SK-N-SH treated with all-trans-retinoic acid at 6 μM for 48 hours (cell line): Measurements from ENCODE around the gene KIAA1586.

Source experiments
- ATAC-seq: fragments of 200-7000 bp; cut with Tn5 transposase; 3 replicates; pipeline ENCODE4 v1.9.1; 2020; ENCODE audit warnings: mild to moderate bottlenecking, moderate library complexity
- ARNTL ChIP-seq: fragments of 450-650 bp; formaldehyde crosslinking; IDR thresholded peaks from 2 replicates; pipeline ENCODE4 v1.5.0; 2020; ENCODE audit warnings: low read depth, mild to moderate bottlenecking, moderate library complexity, borderline replicate concordance
- BACH2 ChIP-seq: fragments of 250-450 bp; sonication (Bioruptor Pico); IDR thresholded peaks from 2 replicates; pipeline ENCODE4 v1.9.0; 2021; ENCODE audit warnings: mild to moderate bottlenecking, borderline replicate concordance
- ESRRG ChIP-seq: fragments of 250-450 bp; sonication (Bioruptor Pico); IDR thresholded peaks from 2 replicates; pipeline ENCODE4 v1.6.1; 2021; ENCODE audit warnings: mild to moderate bottlenecking
- GLIS3 ChIP-seq: fragments of 250-450 bp; sonication (Bioruptor Pico); IDR thresholded peaks from 2 replicates; pipeline ENCODE4 v1.5.0; 2020; ENCODE audit warnings: mild to moderate bottlenecking, moderate library complexity
- ISL1 ChIP-seq: fragments of 250-450 bp; sonication (Bioruptor Pico); IDR thresholded peaks from 2 replicates; pipeline ENCODE4 v2.1.2; 2022; ENCODE audit warnings: mild to moderate bottlenecking, moderate library complexity
- OSR1 ChIP-seq: fragments of 250-450 bp; sonication (Bioruptor Pico); IDR thresholded peaks from 2 replicates; pipeline ENCODE4 v1.8.0; 2022; ENCODE audit warnings: moderate library complexity, mild to moderate bottlenecking, inconsistent platforms
- PPARA ChIP-seq: fragments of 250-450 bp; sonication (Bioruptor Pico); IDR thresholded peaks from 2 replicates; pipeline ENCODE4 v1.5.0; 2020; ENCODE audit warnings: mild to moderate bottlenecking, borderline replicate concordance
- RARB ChIP-seq: fragments of 250-450 bp; sonication (Bioruptor Pico); IDR thresholded peaks from 2 replicates; pipeline ENCODE4 v1.8.0; 2021; ENCODE audit warnings: mild to moderate bottlenecking, moderate library complexity
- SNAI2 ChIP-seq: fragments of 250-450 bp; sonication (Bioruptor Pico); IDR thresholded peaks from 2 replicates; pipeline ENCODE4 v1.5.0; 2020; ENCODE audit warnings: mild to moderate bottlenecking, moderate library complexity
- TCF4 ChIP-seq: fragments of 250-450 bp; sonication (Bioruptor Pico); IDR thresholded peaks from 2 replicates; pipeline ENCODE4 v1.8.0; 2021; ENCODE audit warnings: mild to moderate bottlenecking, moderate library complexity, borderline replicate concordance
- TOX ChIP-seq: fragments of 250-450 bp; sonication (Bioruptor Pico); IDR thresholded peaks from 2 replicates; pipeline ENCODE4 v1.8.0; 2021; ENCODE audit warnings: mild to moderate bottlenecking, moderate library complexity, borderline replicate concordance
- ZC3H10 ChIP-seq: fragments of 250-450 bp; sonication (Bioruptor Pico); IDR thresholded peaks from 2 replicates; pipeline ENCODE4 v1.5.1; 2021; ENCODE audit warnings: mild to moderate bottlenecking, moderate library complexity
- ZFP30 ChIP-seq: fragments of 450-650 bp; formaldehyde crosslinking; IDR thresholded peaks from 2 replicates; pipeline ENCODE4 v1.5.0; 2022; ENCODE audit warnings: mild to moderate bottlenecking, moderate library complexity
- ZNF565 ChIP-seq: fragments of 450-650 bp; formaldehyde crosslinking; conservative IDR thresholded peaks from 2 replicates; pipeline ENCODE4 v1.5.0; 2020; ENCODE audit warnings: low read depth, mild to moderate bottlenecking, moderate library complexity
- ZNF70 ChIP-seq: fragments of 450-650 bp; formaldehyde crosslinking; IDR thresholded peaks from 2 replicates; pipeline ENCODE4 v1.5.0; 2020; ENCODE audit warnings: mild to moderate bottlenecking, moderate library complexity
- ZNF8 ChIP-seq: fragments of 450-650 bp; formaldehyde crosslinking; IDR thresholded peaks from 2 replicates; pipeline ENCODE4 v1.5.0; 2020; ENCODE audit warnings: mild to moderate bottlenecking, moderate library complexity
- TF ChIP-seq, protein P1 (sequence below): fragments of 250-450 bp; sonication (Bioruptor Pico); IDR thresholded peaks from 2 replicates; pipeline ENCODE4 v1.5.1; 2020; ENCODE audit warnings: low read depth, mild to moderate bottlenecking, moderate library complexity
- TF ChIP-seq, protein P2 (sequence below): fragments of 250-450 bp; sonication (Bioruptor Pico); IDR thresholded peaks from 2 replicates; pipeline ENCODE4 v1.5.0; 2020; ENCODE audit warnings: mild to moderate bottlenecking, moderate library complexity
- TF ChIP-seq, protein P3 (sequence below): fragments of 250-450 bp; sonication (Bioruptor Pico); IDR thresholded peaks from 2 replicates; pipeline ENCODE4 v1.8.0; 2020; ENCODE audit warnings: mild to moderate bottlenecking, moderate library complexity, borderline replicate concordance
- TF ChIP-seq, protein P4 (sequence below): fragments of 250-450 bp; sonication (Bioruptor Pico); IDR thresholded peaks from 2 replicates; pipeline ENCODE4 v1.5.1; 2021; ENCODE audit warnings: mild to moderate bottlenecking, moderate library complexity

The KIAA1586 gene

DNA sequence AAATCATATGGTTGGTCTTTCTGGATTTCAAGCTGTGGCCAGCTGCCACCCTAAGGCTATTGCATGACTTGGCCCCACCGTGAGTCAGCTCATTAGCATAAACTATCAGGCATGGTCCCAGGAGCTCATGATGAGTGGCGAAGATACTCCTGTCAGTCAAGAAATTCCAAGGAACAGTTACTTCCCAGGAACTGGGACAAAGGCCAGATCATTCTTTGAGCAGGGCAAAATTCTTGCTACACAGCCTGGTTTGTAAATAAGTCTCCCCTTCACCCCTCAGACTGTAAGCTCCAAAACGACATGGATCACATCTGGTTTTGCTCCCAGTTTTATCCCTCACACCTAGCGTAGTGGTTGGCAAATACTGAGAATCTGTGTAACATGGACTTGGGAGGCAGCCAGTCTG, 33.0 kb upstream of the KIAA1586 start:
- TF ChIP-seq, protein P1, sequence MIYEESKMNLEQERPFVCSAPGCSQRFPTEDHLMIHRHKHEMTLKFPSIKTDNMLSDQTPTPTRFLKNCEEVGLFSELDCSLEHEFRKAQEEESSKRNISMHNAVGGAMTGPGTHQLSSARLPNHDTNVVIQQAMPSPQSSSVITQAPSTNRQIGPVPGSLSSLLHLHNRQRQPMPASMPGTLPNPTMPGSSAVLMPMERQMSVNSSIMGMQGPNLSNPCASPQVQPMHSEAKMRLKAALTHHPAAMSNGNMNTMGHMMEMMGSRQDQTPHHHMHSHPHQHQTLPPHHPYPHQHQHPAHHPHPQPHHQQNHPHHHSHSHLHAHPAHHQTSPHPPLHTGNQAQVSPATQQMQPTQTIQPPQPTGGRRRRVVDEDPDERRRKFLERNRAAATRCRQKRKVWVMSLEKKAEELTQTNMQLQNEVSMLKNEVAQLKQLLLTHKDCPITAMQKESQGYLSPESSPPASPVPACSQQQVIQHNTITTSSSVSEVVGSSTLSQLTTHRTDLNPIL (CRISPR knock-in tag) = no peak
- TF ChIP-seq ARNTL (no peak), SNAI2 (no peak), TOX (CRISPR knock-in tag) (no peak), TCF4 (CRISPR knock-in tag) (no peak), ESRRG (no peak), PPARA (no peak), ZFP30 (CRISPR knock-in tag) (no peak), ZNF70 (CRISPR knock-in tag) (no peak), RARB (CRISPR knock-in tag) (no peak), GLIS3 (no peak)
- TF ChIP-seq, protein P2, sequence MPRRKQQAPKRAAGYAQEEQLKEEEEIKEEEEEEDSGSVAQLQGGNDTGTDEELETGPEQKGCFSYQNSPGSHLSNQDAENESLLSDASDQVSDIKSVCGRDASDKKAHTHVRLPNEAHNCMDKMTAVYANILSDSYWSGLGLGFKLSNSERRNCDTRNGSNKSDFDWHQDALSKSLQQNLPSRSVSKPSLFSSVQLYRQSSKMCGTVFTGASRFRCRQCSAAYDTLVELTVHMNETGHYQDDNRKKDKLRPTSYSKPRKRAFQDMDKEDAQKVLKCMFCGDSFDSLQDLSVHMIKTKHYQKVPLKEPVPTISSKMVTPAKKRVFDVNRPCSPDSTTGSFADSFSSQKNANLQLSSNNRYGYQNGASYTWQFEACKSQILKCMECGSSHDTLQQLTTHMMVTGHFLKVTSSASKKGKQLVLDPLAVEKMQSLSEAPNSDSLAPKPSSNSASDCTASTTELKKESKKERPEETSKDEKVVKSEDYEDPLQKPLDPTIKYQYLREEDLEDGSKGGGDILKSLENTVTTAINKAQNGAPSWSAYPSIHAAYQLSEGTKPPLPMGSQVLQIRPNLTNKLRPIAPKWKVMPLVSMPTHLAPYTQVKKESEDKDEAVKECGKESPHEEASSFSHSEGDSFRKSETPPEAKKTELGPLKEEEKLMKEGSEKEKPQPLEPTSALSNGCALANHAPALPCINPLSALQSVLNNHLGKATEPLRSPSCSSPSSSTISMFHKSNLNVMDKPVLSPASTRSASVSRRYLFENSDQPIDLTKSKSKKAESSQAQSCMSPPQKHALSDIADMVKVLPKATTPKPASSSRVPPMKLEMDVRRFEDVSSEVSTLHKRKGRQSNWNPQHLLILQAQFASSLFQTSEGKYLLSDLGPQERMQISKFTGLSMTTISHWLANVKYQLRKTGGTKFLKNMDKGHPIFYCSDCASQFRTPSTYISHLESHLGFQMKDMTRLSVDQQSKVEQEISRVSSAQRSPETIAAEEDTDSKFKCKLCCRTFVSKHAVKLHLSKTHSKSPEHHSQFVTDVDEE (CRISPR knock-in tag) = no peak
- TF ChIP-seq, protein P3, sequence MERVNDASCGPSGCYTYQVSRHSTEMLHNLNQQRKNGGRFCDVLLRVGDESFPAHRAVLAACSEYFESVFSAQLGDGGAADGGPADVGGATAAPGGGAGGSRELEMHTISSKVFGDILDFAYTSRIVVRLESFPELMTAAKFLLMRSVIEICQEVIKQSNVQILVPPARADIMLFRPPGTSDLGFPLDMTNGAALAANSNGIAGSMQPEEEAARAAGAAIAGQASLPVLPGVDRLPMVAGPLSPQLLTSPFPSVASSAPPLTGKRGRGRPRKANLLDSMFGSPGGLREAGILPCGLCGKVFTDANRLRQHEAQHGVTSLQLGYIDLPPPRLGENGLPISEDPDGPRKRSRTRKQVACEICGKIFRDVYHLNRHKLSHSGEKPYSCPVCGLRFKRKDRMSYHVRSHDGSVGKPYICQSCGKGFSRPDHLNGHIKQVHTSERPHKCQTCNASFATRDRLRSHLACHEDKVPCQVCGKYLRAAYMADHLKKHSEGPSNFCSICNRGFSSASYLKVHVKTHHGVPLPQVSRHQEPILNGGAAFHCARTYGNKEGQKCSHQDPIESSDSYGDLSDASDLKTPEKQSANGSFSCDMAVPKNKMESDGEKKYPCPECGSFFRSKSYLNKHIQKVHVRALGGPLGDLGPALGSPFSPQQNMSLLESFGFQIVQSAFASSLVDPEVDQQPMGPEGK = no peak
- peak; percentile 91 for ATAC-seq

DNA sequence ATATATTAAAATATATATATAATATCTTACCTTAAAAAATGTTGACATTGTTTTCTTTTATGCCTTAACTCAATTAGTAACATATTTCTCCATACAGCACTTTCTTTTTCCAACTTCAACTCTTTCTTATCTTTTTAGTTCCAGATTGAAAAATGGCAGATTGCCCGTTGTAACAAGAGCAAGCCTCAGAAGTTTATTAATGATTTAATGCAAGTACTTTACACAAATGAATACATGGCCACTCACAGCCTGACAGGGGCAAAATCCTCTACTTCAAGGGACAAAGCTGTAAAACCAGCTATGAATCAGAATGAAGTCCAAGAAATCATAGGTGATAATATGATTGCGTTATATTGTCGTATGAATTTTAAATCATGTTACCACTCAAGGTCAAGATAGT, 29.4 kb upstream of the KIAA1586 start:
- ATAC-seq = no peak

DNA sequence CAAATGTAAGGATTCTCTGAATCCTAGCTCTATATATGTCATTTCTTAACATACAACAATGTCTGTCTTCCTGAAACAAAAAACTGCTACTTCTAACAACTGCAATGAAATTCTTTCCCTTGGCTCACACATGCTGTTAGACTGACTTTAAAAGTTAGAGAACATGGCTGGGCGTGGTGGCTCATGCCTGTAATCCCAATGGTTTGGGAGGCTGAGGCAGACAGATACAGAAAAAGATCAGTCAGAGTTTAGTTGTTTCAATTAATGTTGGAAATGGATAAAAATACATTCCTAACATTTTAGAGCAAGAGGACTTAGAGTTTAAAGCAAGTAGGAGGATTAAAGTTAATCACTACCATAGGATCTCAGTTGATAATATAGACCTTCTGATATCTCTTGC, 28.7 kb upstream of the KIAA1586 start:
- no peak for ATAC-seq
- TF ChIP-seq ARNTL (no peak), RARB (CRISPR knock-in tag) (no peak), ISL1 (CRISPR knock-in tag) (no peak), TCF4 (CRISPR knock-in tag) (no peak), PPARA (no peak), ZNF70 (CRISPR knock-in tag) (no peak), ZNF8 (no peak), TOX (CRISPR knock-in tag) (no peak), OSR1 (CRISPR knock-in tag) (no peak)
- TF ChIP-seq, protein P4, sequence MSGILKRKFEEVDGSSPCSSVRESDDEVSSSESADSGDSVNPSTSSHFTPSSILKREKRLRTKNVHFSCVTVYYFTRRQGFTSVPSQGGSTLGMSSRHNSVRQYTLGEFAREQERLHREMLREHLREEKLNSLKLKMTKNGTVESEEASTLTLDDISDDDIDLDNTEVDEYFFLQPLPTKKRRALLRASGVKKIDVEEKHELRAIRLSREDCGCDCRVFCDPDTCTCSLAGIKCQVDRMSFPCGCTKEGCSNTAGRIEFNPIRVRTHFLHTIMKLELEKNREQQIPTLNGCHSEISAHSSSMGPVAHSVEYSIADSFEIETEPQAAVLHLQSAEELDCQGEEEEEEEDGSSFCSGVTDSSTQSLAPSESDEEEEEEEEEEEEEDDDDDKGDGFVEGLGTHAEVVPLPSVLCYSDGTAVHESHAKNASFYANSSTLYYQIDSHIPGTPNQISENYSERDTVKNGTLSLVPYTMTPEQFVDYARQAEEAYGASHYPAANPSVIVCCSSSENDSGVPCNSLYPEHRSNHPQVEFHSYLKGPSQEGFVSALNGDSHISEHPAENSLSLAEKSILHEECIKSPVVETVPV = no peak
- TF ChIP-seq, protein P1 (CRISPR knock-in tag) = no peak

More for the DNA sequence above, 29.4 kb upstream of the KIAA1586 start:
- TF ChIP-seq TCF4 (CRISPR knock-in tag) (no peak), ISL1 (CRISPR knock-in tag) (peak; percentile 71), ZNF565 (CRISPR knock-in tag) (no peak)

DNA sequence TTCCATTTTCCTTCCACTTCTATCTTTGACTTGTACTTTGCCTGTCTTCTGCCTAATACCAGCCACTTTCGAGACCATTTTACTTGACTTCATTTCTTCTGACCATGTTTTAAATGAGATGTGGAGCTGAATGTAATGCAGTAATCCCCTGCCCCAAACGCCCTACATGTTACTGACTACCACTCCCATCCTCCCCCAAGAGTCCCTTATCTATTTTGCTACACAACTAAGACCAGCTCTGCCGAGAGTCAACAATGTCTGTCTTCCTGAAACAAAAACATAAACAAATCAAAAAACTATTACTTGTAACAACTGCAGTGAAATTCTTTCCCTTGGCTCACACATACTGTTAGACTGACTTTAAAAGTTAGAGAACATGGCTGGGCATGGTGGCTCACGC, 27.1 kb upstream of the KIAA1586 start:
- TF ChIP-seq TCF4 (CRISPR knock-in tag) = no peak
- no peak for TF ChIP-seq ARNTL
- no peak for TF ChIP-seq PPARA
- no peak for TF ChIP-seq ZC3H10 (CRISPR knock-in tag)
- TF ChIP-seq BACH2 (CRISPR knock-in tag) = no peak
- TF ChIP-seq ZNF565 (CRISPR knock-in tag) = no peak
- no peak for TF ChIP-seq ZFP30 (CRISPR knock-in tag)
- no peak for TF ChIP-seq ISL1 (CRISPR knock-in tag)
- TF ChIP-seq, protein P4 = no peak
- ATAC-seq = no peak
